Stimulated activated CD4-positive, alpha-beta T cell treated with anti-CD3 and anti-CD28 coated beads, Interleukin-4, amount 100 ng/mL, for 48 hours (primary cell): ENCODE measurements around the gene ARL6IP6.
"Not testable (repeated sequence)": the region's sequence is repeated elsewhere in the genome, so short reads cannot be mapped to it uniquely, and the experiment has no call there.

Experiments
- DNase-seq, 2 donors: peaks; one replicate each; pipeline ENCODE4 v3.0.0-alpha.2; 2020; ENCODE audit warnings: low read depth in 2 of 2

Gene ARL6IP6

GRCh38 chr2:152722639-152723038 is 4.2 kb downstream of the ARL6IP6 start:
- not testable (repeated sequence) for DNase-seq

- no peak for DNase-seq
Observed at GRCh38 chr2:152723918-152724317, 5.5 kb downstream of the ARL6IP6 start.

- DNase-seq, result no peak
Observed at GRCh38 chr2:152729844-152730243, 11.4 kb downstream of the ARL6IP6 start.

GRCh38 chr2:152730591-152731333 is 12.3 kb downstream of the ARL6IP6 start:
- no peak for DNase-seq

GRCh38 chr2:152737509-152737908 is 19.1 kb downstream of the ARL6IP6 start:
- DNase-seq, result not testable (repeated sequence)

- no peak for DNase-seq
Observed at GRCh38 chr2:152738438-152738837, 20.0 kb downstream of the ARL6IP6 start.

GRCh38 chr2:152739705-152740104 is 21.3 kb downstream of the ARL6IP6 start:
- not testable (repeated sequence) for DNase-seq

- no peak for DNase-seq
Observed at GRCh38 chr2:152740743-152741328, 22.4 kb downstream of the ARL6IP6 start.

- DNase-seq, result no peak
Observed at GRCh38 chr2:152743002-152743401, 24.6 kb downstream of the ARL6IP6 start.

- not testable (repeated sequence) for DNase-seq
Observed at GRCh38 chr2:152747751-152748150, 29.3 kb downstream of the ARL6IP6 start.

GRCh38 chr2:152755029-152755428 is 36.6 kb downstream of the ARL6IP6 start:
- DNase-seq, result no peak

GRCh38 chr2:152759290-152760072 is 41.1 kb downstream of the ARL6IP6 start:
- DNase-seq, result no peak

GRCh38 chr2:152761214-152761613 is 42.8 kb downstream of the ARL6IP6 start:
- DNase-seq, result no peak

- DNase-seq, result no peak
Observed at GRCh38 chr2:152762202-152762601, 43.8 kb downstream of the ARL6IP6 start.

- not testable (repeated sequence) for DNase-seq
Observed at GRCh38 chr2:152763208-152763607, 44.8 kb downstream of the ARL6IP6 start.

- DNase-seq, result no peak
Observed at GRCh38 chr2:152763651-152764050, 45.2 kb downstream of the ARL6IP6 start.

GRCh38 chr2:152766928-152767327 is 48.5 kb downstream of the ARL6IP6 start:
- DNase-seq, result no peak

GRCh38 chr2:152781175-152781574 is 62.8 kb downstream of the ARL6IP6 start:
- no peak for DNase-seq

GRCh38 chr2:152782171-152782570 is 63.8 kb downstream of the ARL6IP6 start:
- no peak for DNase-seq

GRCh38 chr2:152790883-152791282 is 72.5 kb downstream of the ARL6IP6 start:
- no peak for DNase-seq

- DNase-seq, result no peak
Observed at GRCh38 chr2:152791979-152792378, 73.6 kb downstream of the ARL6IP6 start.

GRCh38 chr2:152792974-152793373 is 74.6 kb downstream of the ARL6IP6 start:
- no peak for DNase-seq

GRCh38 chr2:152796941-152797340 is 78.5 kb downstream of the ARL6IP6 start:
- no peak for DNase-seq
